HG02870 (cell line): Measurements from ENCODE around the gene PRDX2.

Source experiments
- ATAC-seq: cut with Tn5 transposase; IDR thresholded peaks from one replicate; pipeline ENCODE4 v1.9.1; 2021; ENCODE audit warnings: mild to moderate bottlenecking, moderate library complexity; ENCODE audit not compliant: unreplicated experiment

Gene PRDX2

GRCh38 chr19:12756150-12756883 lies 45.3 kb downstream of the PRDX2 start:
- no peak for ATAC-seq

DNA sequence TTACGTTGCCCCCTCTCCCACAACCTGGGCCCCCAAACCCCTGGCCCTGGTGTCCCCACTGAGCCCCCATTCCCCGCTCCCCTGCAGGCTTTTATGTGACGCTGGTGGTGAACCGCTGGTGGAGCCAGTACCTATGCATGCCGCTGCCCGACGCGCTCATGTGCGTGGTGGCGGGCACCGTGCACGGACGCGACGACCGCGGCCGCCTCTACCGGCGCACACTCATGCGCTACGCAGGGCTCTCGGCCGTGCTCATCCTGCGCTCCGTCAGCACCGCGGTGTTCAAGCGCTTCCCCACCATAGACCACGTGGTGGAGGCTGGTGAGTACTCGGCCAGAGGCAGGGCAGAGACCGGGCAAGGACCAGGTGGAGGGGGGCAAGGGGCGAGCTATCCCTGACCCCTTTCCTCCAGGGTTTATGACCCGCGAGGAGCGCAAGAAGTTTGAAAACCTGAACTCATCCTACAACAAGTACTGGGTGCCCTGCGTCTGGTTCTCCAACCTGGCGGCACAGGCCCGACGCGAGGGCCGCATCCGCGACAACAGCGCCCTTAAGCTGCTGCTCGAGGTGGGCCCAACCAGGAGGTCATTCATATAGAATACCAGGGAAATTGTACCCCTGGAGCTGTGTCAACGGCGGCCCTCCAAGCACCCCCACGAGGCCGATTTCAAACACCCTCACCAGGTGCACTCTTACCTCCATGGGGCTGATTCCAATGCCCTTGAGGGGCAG lies 47.0 kb downstream of the PRDX2 start:
- no peak for ATAC-seq

- no peak for ATAC-seq
These were observed 49.4 kb downstream of the PRDX2 start for GRCh38 chr19:12752056-12752781.

DNA sequence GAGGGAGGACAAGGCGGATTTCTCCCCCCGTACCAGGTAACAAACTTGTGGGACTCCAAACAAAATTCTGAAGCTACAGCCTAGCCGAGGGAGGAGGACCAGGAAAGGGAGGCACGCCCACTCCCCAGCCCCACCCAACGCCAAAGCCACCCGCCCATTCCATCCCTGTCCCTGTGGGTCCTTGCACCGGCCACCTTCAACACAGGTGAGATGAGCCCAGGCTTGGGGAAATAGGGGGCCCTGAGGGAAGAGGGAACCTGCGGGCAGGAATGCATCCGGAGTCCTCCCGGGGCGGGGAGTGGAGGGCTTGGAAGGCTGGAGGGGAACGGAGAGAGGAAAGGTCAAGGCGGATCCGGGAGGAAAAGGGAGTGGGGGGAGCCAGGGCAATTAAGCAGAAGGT lies 50.0 kb downstream of the PRDX2 start, which contains the start of gene BEST2:
BEST2 (plus strand) TSS at position 157 of the 400 bp plus-strand sequence. CDS start 802 bp downstream, outside the sequence.
- no peak for ATAC-seq

- no peak for ATAC-seq
These were observed 50.7 kb downstream of the PRDX2 start for GRCh38 chr19:12750851-12751250.

GRCh38 chr19:12749938-12750521 lies 51.6 kb downstream of the PRDX2 start:
- no peak for ATAC-seq

DNA sequence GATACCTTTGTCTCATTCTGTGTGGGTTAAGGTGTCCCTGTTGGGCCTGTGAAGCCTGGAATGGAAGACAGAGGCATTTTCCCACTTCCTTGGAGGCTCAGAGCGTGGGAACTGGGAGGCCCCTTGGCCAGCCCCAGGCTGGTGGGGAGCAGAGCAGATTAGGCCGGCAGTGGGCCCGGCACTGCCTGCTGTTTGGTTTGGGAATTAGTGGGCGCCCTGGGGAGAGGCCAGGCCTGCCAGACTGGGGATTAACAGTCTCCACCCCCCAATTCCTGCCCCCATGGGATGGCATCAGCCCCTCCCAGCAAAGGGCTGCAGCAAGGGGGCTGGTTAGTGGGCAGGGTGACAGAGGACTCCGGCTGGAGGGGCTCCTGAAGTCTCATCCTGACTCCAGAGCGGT lies 53.1 kb downstream of the PRDX2 start:
- ATAC-seq: no peak
